Gastroesophageal sphincter (tissue), 4 donors: ENCODE data around the gene SNX15. TPM values are rescaled to one million over a fixed set of nuclear protein-coding genes. Genes with fewer than 3 reads are reported as not detected.
"Not testable (repeated sequence)": the region's sequence is repeated elsewhere in the genome, so short reads cannot be mapped to it uniquely, and the experiment has no call there.

Experiments
- ATAC-seq: fragments of 150-250 bp; one replicate; pipeline ENCODE4 v1.9.1; 2016; ENCODE audit warnings: mild to moderate bottlenecking, moderate library complexity
- H3K27ac ChIP-seq, 4 donors: fragments of 200-600 bp; sonication (generic) in 3 of 4; 1 replicate in 3 of 4; 2 replicates in 1 of 4; pipeline ENCODE4 v1.5.1; 2016 to 2019
- H3K27me3 ChIP-seq: fragments of 200-600 bp; sonication (generic); one replicate; pipeline ENCODE4 v1.5.1; 2019
- H3K36me3 ChIP-seq, 2 donors: fragments of 200-600 bp; sonication (generic); one replicate each; pipeline ENCODE4 v1.5.1; 2019; ENCODE audit warnings: control low read depth in 1 of 2
- H3K4me1 ChIP-seq, 3 donors: fragments of 200-600 bp; sonication (generic); 1 replicate in 2 of 3; 2 replicates in 1 of 3; pipeline ENCODE4 v1.5.1; 2016 to 2019; ENCODE audit warnings: control low read depth in 2 of 3
- H3K4me3 ChIP-seq, 2 donors: fragments of 200-600 bp; sonication (generic); one replicate each; pipeline ENCODE4 v1.5.1; 2019; ENCODE audit warnings: mild to moderate bottlenecking in 1 of 2, moderate library complexity in 1 of 2
- H3K9me3 ChIP-seq, 3 donors: fragments of 200-600 bp; sonication (generic); one replicate each; pipeline ENCODE4 v1.5.1; 2017 to 2019; ENCODE audit warnings: control low read depth in 2 of 3
- EP300 ChIP-seq: sonication (generic); formaldehyde crosslinking; IDR thresholded peaks from one replicate; pipeline ENCODE4 v1.6.1; 2017; ENCODE audit warnings: antibody characterized with exemption, mild to moderate bottlenecking
- POLR2A ChIP-seq, 2 donors: fragments of 450-650 bp; IDR thresholded peaks; one replicate each; pipeline ENCODE4 v1.6.1; 2017; ENCODE audit warnings: antibody characterized with exemption in 2 of 2, mild to moderate bottlenecking in 2 of 2, moderate library complexity in 1 of 2
- POLR2AphosphoS5 ChIP-seq: sonication (generic); formaldehyde crosslinking; IDR thresholded peaks from one replicate; pipeline ENCODE4 v1.6.1; 2017; ENCODE audit warnings: antibody characterized with exemption
- WGBS, 2 donors: methylation state at CpG; one replicate each; pipeline ENCODE4 v1.1.5; 2018; ENCODE audit warnings: low coverage in 1 of 2; 5-methylcytosine and 5-hydroxymethylcytosine counted together
- total RNA-seq, 4 donors: library from RNA; depleted of rRNA; stranded (reverse); fragments of >200 nt; gene quantifications; one replicate each; pipeline ENCODE4 v1.1.0, GENCODE V29; 2016
- TF ChIP-seq, protein P1 (sequence below), 4 experiments: fragments of 200-600 bp in 2 of 4; fragments of 450-650 bp in 2 of 4; sonication (generic) in 1 of 4; IDR thresholded peaks; one replicate each; pipeline ENCODE4 v1.5.1; 2017 to 2019; ENCODE audit warnings: antibody characterized with exemption in 4 of 4, mild to moderate bottlenecking in 2 of 4, moderate library complexity in 2 of 4

SNX15 gene, protein sequence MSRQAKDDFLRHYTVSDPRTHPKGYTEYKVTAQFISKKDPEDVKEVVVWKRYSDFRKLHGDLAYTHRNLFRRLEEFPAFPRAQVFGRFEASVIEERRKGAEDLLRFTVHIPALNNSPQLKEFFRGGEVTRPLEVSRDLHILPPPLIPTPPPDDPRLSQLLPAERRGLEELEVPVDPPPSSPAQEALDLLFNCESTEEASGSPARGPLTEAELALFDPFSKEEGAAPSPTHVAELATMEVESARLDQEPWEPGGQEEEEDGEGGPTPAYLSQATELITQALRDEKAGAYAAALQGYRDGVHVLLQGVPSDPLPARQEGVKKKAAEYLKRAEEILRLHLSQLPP
- 10 to 100 TPM; 23.6 to 42.5 (median 30.1) TPM for total RNA-seq

- H3K9me3 ChIP-seq = no peaks in the 10 kb centered on the region
- H3K27me3 ChIP-seq = no peaks in the 10 kb centered on the region
- TF ChIP-seq POLR2A (IDR thresholded peaks at IDR 0.05) (peak; percentile 86 to 90), EP300 (no peak), POLR2AphosphoS5 (peak; percentile 88)
- TF ChIP-seq, protein P1, sequence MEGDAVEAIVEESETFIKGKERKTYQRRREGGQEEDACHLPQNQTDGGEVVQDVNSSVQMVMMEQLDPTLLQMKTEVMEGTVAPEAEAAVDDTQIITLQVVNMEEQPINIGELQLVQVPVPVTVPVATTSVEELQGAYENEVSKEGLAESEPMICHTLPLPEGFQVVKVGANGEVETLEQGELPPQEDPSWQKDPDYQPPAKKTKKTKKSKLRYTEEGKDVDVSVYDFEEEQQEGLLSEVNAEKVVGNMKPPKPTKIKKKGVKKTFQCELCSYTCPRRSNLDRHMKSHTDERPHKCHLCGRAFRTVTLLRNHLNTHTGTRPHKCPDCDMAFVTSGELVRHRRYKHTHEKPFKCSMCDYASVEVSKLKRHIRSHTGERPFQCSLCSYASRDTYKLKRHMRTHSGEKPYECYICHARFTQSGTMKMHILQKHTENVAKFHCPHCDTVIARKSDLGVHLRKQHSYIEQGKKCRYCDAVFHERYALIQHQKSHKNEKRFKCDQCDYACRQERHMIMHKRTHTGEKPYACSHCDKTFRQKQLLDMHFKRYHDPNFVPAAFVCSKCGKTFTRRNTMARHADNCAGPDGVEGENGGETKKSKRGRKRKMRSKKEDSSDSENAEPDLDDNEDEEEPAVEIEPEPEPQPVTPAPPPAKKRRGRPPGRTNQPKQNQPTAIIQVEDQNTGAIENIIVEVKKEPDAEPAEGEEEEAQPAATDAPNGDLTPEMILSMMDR (IDR thresholded peaks at IDR 0.05) = peak in 3 of 4 experiments; percentile 57 to 78 (median 71)
- ATAC-seq = peak; percentile 97
- H3K27ac ChIP-seq = peak within 1 kb of the TSS; percentile 66 to 92 (median 92)
- WGBS, 2 donors = 1% methylated on average over 22 to 26 of the region's 51 CpGs
- H3K4me3 ChIP-seq = peak within 1 kb of the TSS; percentile 52 to 70
- H3K36me3 ChIP-seq = peaks cover 0 to 25% of the 10 kb centered on the region in 2 donors
- peaks cover 0 to 43% (median 3%) of the 10 kb centered on the region in 3 donors for H3K4me1 ChIP-seq
Measured at GRCh38 chr11:65027213-65028067, at the start of gene SNX15. Gene SNX15, plus strand, starts transcription at chr11:65027439. Its CDS starts 99 bp downstream, at chr11:65027538.

- not testable (repeated sequence) for H3K36me3 ChIP-seq, H3K4me1 ChIP-seq, H3K4me3 ChIP-seq, H3K27ac ChIP-seq, H3K9me3 ChIP-seq, ATAC-seq
- H3K27me3 ChIP-seq = peaks cover 11% of the 10 kb centered on the region
- 64% methylated on average over 1 of the region's 5 CpGs; no CpG with 5 or more reads in 1 of the 2 donors for WGBS, 2 donors
Measured at GRCh38 chr11:64983339-64983738, 43.9 kb upstream of the SNX15 start.

- WGBS, 2 donors = 67 to 75% methylated on average over 2 to 4 of the region's 6 CpGs
- peaks cover 6% of the 10 kb centered on the region for H3K27me3 ChIP-seq
- H3K27ac ChIP-seq = no peak overlapping the region
- H3K4me3 ChIP-seq = no peak overlapping the region
- peaks cover 0 to 22% (median 0%) of the 10 kb centered on the region in 3 donors for H3K4me1 ChIP-seq
- peaks cover 0 to 10% of the 10 kb centered on the region in 2 donors for H3K36me3 ChIP-seq
- no peak for TF ChIP-seq POLR2A (IDR thresholded peaks at IDR 0.05)
- TF ChIP-seq EP300 = no peak
- no peak for TF ChIP-seq POLR2AphosphoS5
- TF ChIP-seq, protein P1 (IDR thresholded peaks at IDR 0.05) = no peak
- ATAC-seq = no peak
- H3K9me3 ChIP-seq = no peaks in the 10 kb centered on the region
Measured at GRCh38 chr11:64987998-64988854, 39.0 kb upstream of the SNX15 start.

DNA sequence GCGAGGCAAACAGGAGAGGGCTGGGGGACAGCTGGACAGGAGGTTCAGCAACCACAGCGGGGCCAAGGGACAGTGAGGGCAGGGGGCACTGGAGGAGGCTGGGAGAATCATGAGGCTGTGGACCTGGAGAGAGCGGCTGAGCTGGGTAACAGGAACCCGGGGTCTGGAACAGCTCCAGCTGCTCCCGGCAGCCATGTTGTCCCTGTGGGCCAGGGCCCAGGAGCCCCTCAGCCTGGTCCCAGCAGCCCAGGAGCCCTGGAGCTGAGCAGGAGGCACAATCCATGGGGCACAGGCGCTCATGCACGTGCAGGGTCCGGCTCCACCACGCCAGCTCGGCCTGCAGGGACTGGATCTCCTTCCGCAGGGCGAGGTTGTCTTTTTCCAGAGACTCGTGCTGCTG is 37.8 kb upstream of the SNX15 start:
- Histone ChIP-seq H3K4me1 (peaks cover 0 to 22% (median 0%) of the 10 kb centered on the region in 3 donors), H3K4me3 (peak overlapping the region in 1 of 2 donors; percentile 28), H3K36me3 (peaks cover 0 to 10% of the 10 kb centered on the region in 2 donors), H3K27me3 (no peaks in the 10 kb centered on the region), H3K27ac (peak overlapping the region in 3 of 4 donors; percentile 1 to 52 (median 32)), H3K9me3 (no peaks in the 10 kb centered on the region)
- TF ChIP-seq POLR2A (IDR thresholded peaks at IDR 0.05) = no peak
- TF ChIP-seq POLR2AphosphoS5 = no peak
- no peak for TF ChIP-seq EP300
- TF ChIP-seq, protein P1 (IDR thresholded peaks at IDR 0.05) = no peak
- WGBS, 2 donors = 51% methylated on average over 4 of the region's 13 CpGs; no CpG with 5 or more reads in 1 of the 2 donors
- ATAC-seq = no peak
